Activated naive CD8-positive, alpha-beta T cell treated with anti-CD3 and anti-CD28 coated beads, Interleukin-2, amount 50 U/mL, for 16 hours (primary cell): ENCODE data around the gene VWA1.
"Not testable (repeated sequence)": the region's sequence is repeated elsewhere in the genome, so short reads cannot be mapped to it uniquely, and the experiment has no call there.

Source experiments
- DNase-seq: peaks from one replicate; pipeline ENCODE4 v3.0.0-alpha.2; 2020; ENCODE audit warnings: low read depth, low spot score

The VWA1 gene

DNA sequence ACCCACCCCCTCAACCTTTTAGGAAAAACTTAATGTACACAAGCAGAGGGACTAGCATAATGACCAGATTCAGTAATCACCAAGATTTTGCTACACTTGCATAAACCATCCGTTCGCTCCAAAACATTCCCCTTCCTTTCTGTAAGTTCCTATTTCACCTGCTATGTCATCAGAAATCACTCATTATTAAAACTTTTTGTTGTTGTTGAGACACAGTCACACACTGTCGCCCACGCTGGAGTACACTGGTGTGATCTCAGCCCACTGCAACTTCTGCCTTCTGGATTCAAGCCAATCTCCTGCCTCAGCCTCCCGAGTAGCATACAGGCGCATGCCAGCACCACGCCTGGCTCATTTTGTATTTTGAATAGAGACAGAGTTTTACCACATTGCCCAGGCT lies 31.8 kb upstream of the VWA1 start:
- DNase-seq = no peak

DNA sequence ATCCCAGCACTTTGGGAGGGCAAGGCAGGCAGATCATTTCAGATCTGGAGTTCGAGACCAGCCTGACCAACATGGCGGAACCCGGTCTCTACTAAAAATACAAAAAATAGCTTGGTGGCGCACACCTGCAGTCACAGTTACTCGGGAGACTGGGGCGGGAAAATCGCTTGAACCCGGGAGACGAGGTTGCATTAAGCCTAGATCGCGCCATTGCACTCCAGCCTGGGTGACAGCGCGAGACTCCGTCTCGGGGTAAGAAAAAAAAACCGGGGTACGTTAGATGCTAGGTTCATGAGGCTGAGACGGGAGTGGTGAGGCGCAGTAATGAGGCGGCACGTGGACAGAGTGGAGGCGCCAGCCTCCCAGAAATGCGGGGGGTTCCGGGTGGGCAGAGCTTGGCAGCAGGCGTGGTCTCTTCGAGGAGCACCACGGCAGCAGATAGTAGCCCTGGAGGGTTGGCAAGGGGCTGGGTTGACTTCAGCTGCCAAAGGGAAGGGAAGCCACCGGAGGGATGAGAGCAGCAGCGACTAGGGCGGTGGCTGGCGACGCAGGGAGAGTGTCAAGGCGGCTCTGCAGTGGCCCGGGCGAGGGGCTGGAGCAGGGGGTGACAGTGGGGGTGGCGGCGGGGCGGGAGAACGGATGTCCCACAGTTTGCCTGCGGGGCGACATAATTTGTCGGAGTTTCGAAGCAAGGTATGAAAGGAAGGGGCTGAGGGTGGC lies 29.2 kb upstream of the VWA1 start:
- no peak for DNase-seq

GRCh38 chr1:1406821-1407635 lies 28.5 kb upstream of the VWA1 start, which contains the start of gene MRPL20:
TSS of gene MRPL20 (minus strand) at chr1:1407293. CDS start at chr1:1407217, 76 bp downstream.
- DNase-seq = peak; percentile 91

DNA sequence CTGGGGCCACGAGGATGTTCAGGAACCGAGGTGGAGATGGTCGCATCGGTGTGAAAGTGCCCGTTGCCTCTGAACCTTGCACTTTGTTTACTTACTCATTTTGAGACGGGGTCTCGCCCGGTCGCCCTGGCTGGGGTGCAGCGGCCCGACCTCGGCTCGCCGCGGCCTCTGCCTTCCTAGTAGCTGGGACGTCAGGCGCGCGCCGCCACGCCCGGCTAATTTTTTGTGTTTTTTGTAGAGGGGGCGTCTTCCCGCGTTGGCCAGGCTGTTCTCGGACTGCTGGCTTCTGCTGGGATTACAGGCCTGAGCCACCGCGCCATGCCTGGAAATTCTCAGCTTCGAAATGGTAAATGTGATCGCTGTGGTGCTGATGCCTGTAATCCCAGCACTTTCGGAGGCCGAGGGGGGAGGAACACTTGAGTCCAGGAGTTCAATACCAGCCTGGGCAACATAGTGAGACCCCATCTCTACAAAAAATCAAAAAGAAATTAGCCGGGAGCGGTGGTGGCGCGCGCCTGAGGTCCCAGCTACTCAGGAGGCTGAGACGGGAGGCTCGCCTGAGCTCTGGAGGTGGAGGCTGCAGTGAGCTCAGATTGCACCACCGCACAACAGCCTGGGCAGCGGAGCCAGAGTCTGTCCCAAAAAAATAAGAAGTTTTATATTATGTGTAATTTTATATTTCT lies 27.7 kb upstream of the VWA1 start:
- DNase-seq = no peak

DNA sequence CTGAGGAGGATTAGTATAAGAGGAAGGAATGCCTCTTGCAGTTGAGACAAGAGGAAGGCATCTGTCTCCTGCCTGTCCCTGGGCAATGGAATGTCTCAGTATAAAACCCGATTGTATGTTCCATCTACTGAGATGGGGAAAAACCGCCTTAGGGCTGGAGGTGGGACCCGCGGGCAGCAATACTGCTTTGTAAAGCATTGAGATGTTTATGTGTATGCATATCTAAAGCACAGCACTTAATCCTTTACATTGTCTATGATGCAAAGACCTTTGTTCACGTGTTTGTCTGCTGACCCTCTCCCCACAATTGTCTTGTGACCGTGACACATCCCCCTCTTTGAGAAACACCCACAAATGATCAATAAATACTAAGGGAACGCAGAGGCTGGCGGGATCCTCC lies 25.3 kb upstream of the VWA1 start:
- DNase-seq = not testable (repeated sequence)

GRCh38 chr1:1411626-1412025 lies 23.9 kb upstream of the VWA1 start:
- DNase-seq = no peak

DNA sequence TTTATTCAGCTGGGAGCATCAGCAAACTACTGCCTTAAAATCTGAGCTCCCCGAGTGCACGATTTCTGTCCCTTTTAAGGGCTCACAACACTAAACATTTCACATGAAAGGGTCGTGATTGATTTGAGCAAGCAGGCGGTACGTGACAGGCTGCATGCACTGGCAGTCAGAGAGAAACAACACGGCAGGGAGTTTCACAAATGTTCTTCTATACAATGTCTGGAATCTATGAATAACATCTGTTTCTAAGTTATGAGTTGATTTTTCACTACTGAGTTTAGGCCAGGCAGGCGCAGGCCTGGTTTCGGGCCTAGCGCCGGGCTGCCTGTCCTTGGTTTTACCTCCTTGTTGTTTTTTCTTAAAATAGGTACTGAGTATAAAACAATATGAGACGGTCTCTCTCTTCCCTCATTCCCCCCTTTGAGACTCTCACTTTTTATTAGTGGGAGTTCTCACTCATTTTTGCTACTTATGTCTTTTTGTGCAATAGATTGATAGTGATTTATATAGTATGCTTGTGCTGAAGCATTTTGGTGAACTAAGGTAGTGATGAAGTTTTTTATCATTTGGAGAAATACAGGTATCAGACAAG lies 23.1 kb upstream of the VWA1 start:
- DNase-seq = not testable (repeated sequence)

GRCh38 chr1:1415751-1416150 lies 19.7 kb upstream of the VWA1 start:
- no peak for DNase-seq

DNA sequence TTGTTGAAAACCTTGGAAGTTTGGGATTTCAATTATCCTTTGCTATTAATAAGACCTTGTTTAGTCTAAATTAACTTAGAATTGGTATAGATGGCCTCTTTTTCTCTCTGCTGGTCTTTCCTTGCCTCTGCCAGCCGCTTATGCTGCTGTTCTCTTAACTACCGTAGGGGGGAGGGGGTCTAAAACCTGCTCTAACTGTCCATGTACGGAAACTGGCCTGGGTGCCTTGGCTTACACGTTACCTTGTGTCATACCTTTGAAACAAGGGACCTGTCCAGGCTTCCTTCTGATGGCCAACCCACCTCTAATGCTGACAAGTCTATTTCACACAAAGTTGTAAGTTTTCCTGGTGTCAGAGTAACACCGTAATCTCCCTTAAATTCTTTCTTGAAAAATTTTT lies 18.1 kb upstream of the VWA1 start:
- DNase-seq = not testable (repeated sequence)

GRCh38 chr1:1417825-1418463 lies 17.5 kb upstream of the VWA1 start:
- not testable (repeated sequence) for DNase-seq

- no peak for DNase-seq
Measured at GRCh38 chr1:1418464-1419362, 16.8 kb upstream of the VWA1 start.

DNA sequence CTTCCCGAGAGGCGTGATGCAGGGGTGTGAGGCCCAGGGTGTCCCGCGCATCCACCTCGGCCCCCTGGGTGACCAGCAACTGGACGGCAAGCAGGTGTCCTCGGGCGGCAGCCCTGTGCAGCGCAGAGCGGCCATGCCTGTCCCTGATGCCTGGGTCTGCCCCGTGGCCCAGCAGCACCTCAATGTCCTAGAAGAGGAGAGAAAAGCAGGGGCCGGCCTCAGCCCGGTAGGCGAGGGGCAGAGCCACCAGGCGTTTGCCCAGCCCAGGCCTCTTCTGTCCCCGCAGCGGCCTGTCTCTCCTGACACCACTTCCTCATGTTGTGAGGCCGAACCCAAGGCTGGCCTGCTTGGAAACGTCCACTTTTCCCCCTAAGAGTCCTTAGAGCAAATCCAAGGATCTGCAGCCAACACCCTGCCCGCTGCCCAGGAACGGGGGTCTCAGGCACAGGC lies 16.1 kb upstream of the VWA1 start:
- DNase-seq = no peak

GRCh38 chr1:1419813-1420653 lies 15.5 kb upstream of the VWA1 start:
- no peak for DNase-seq

- DNase-seq = no peak
Measured at GRCh38 chr1:1420654-1421141, 14.8 kb upstream of the VWA1 start.

DNA sequence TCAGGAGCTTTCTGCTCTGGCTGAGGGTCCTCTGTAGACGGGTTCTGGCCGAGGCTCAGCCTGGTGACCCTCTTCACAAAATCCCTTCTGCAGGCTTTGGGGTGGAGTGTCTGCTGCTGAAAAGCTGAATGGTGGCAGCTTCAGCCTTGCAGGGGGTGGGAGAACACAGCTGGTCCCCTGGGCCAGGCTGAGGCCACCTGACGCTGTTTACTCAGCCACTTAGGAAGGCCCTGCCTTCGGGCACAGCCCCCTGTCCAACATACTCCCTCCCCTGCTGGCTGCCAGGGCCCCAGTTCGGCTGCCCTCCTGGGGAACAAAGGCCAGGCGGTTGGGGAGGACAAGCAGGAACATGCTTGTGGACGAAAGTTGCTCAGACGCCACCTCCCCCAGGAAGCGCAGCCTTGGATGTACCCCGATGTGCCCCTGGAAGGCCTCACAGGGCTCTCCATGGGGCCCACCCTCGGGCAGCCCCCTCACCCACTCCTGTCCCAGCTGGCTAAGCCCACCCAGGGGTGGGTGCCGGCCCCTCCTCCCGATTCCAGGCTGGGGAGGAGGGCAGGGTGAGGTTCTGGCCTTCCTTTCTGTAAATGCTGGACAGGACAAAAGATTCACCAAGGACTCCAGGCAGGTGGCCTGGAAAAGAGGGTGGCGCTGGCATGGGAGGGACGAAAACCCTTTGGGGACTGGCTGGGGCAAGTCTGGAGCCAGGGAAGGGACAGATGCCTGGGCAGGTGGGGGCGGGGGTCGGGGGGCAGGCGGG lies 14.2 kb upstream of the VWA1 start, which contains the start of gene ANKRD65:
ANKRD65 (minus strand) TSS at position 130 of the 760 bp plus-strand sequence. CDS start 271 bp downstream, outside the sequence.
- DNase-seq = no peak

DNA sequence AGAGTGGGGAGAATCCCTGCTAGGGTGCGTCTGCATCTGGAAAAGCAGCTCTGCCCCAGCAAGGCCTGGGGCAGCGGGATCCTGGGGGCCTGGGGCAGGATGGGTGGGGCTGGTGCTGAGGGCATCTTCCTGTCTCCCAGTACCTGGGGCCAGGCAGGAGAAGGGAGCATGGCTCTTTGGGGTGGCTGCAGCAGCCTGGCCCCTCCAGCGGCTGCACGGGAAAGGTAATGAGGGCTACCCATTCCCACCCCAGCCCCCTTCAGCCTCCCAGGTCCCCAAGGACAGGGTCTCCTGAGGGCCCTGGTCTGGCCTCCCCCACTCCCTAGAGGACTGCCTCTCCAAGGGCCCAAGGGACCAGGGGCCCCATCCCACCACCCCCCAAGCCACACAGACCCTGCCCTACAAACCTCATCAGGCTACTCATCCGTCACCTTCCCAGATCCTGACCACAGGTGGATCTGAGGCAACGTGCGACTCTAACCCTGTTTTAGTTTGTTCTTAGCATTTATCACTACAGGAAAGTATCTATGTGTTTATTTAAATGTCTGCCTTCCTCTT lies 13.5 kb upstream of the VWA1 start:
- no peak for DNase-seq

DNA sequence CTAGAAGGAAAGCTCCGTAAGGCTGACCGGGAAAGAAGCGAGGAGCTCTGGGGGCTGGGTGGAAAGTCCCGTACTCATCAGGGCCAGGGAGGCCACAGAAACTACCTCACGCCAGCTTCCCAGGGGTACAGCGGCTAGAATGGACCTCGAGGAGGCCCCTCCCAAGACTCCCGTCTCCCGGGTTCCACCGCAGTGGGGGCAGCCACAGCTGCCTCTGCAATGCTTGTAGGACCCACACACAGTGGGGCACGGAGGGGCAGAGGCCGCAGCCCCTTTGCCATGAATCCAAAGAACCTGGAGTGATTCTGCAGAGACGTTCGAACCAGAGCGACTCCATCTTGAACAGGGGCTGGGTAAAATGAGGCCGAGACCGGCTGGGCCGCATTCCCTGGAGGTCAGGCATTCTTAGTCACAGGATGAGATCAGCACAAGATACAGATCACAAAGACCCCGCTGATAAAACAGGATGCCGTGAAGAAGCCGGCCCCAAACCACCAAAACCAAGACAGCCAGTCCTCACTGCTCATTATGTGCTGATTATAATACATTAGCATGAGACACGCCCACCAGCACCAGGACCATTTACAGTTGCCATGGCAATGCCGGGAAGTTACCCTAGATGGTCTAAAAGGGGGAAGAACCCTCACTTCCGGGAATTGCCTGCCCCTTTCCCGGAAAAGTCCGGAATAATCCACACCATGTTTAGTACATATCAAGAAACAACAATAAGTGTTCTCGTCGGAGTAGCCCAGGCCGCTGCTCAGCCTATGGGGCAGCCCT lies 12.8 kb upstream of the VWA1 start:
- no peak for DNase-seq
